ENCODE measurements around the gene BRWD1.
A peak's percentile ranks its signal among the peaks of the same experiment; 100 is the strongest.

The BRWD1 gene

GRCh38 chr21:39313571-39314142 is at the start of gene BRWD1:
Gene BRWD1 (minus strand): TSS chr21:39313632. CDS start chr21:39313491, 141 bp downstream.
- ATAC-seq (peak; percentile 62), DNase-seq (peak; percentile 83)

- no peak for DNase-seq
- no peak for ATAC-seq
Measured at GRCh38 chr21:39362733-39363132, 49.3 kb upstream of the BRWD1 start.

GRCh38 chr21:39359382-39359781 is 46.0 kb upstream of the BRWD1 start:
- ATAC-seq (no peak), DNase-seq (no peak)

- DNase-seq (no peak), ATAC-seq (no peak)
Measured at GRCh38 chr21:39353295-39353694, 39.9 kb upstream of the BRWD1 start.

GRCh38 chr21:39350094-39351005 is 36.9 kb upstream of the BRWD1 start:
- DNase-seq, result no peak
- no peak for ATAC-seq

GRCh38 chr21:39349211-39350093 is 36.0 kb upstream of the BRWD1 start:
- ATAC-seq (peak; percentile 90), DNase-seq (peak; percentile 98)

GRCh38 chr21:39348355-39349210 is 35.2 kb upstream of the BRWD1 start, which contains the start of gene HMGN1:
Gene HMGN1 (minus strand): TSS chr21:39349088. CDS start chr21:39348917, 171 bp downstream.
- peak; percentile 92 for DNase-seq
- ATAC-seq, result peak; percentile 64

- DNase-seq, result no peak
- ATAC-seq, result no peak
Measured at GRCh38 chr21:39348040-39348354, 34.6 kb upstream of the BRWD1 start.

GRCh38 chr21:39347537-39347936 is 34.1 kb upstream of the BRWD1 start:
- DNase-seq (no peak), ATAC-seq (no peak)

GRCh38 chr21:39346671-39347331 is 33.4 kb upstream of the BRWD1 start:
- DNase-seq (no peak), ATAC-seq (no peak)

- DNase-seq (no peak), ATAC-seq (no peak)
Measured at GRCh38 chr21:39346206-39346605, 32.8 kb upstream of the BRWD1 start.

- no peak for ATAC-seq
- DNase-seq, result no peak
Measured at GRCh38 chr21:39345440-39345839, 32.0 kb upstream of the BRWD1 start.

- no peak for ATAC-seq
Measured at GRCh38 chr21:39344848-39345247, 31.4 kb upstream of the BRWD1 start.

GRCh38 chr21:39341249-39341923 is 28.0 kb upstream of the BRWD1 start:
- ATAC-seq (no peak), DNase-seq (no peak)

More at GRCh38 chr21:39344848-39345247, 31.4 kb upstream of the BRWD1 start:
- DNase-seq, result no peak

GRCh38 chr21:39340687-39341086 is 27.3 kb upstream of the BRWD1 start:
- no peak for ATAC-seq
- DNase-seq, result no peak

- ATAC-seq (no peak), DNase-seq (no peak)
Measured at GRCh38 chr21:39339231-39339630, 25.8 kb upstream of the BRWD1 start.

- DNase-seq (no peak), ATAC-seq (no peak)
Measured at GRCh38 chr21:39336457-39337008, 23.1 kb upstream of the BRWD1 start.

- ATAC-seq, result no peak
- DNase-seq, result no peak
Measured at GRCh38 chr21:39334611-39335010, 21.2 kb upstream of the BRWD1 start.

- ATAC-seq (no peak), DNase-seq (no peak)
Measured at GRCh38 chr21:39332175-39332574, 18.7 kb upstream of the BRWD1 start.

- DNase-seq (no peak), ATAC-seq (no peak)
Measured at GRCh38 chr21:39330001-39330400, 16.6 kb upstream of the BRWD1 start.

All from stimulated activated naive CD8-positive, alpha-beta T cell treated with anti-CD3 and anti-CD28 coated beads, Interleukin-15, Interleukin-2, amounts not matched to agents 100 U/mL and 50 U/mL, for 24 hours (primary cell).